PC-3 (cell line): ENCODE data around the gene OLFML2B. TPM values are rescaled to one million over a fixed set of nuclear protein-coding genes. Genes with fewer than 3 reads are reported as not detected.
"Not testable (repeated sequence)": the region's sequence is repeated elsewhere in the genome, so short reads cannot be mapped to it uniquely, and the experiment has no call there.

Source experiments
- ATAC-seq: fragments of 200-7000 bp; cut with Tn5 transposase; 2 replicates; pipeline ENCODE4 v1.9.1; 2020; ENCODE audit warnings: mild to moderate bottlenecking, moderate library complexity
- BruUV-seq: library from RNA; stranded (reverse); fragments of 400-500 nt; replicated peaks from 2 replicates; lab custom pipeline; 2021; lab: Mats Ljungman, UMichigan
- CTCF ChIA-PET: fragments of 300-600 bp; sonication (Branson Sonifier 250); formaldehyde crosslinking; loops from one replicate; lab custom pipeline; 2022; ENCODE audit warnings: antibody characterized with exemption; lab: Charles Lee
- POLR2A ChIA-PET: fragments of 300-600 bp; sonication (Branson Sonifier 250); formaldehyde crosslinking; loops from one replicate; lab custom pipeline; 2022; ENCODE audit warnings: antibody characterized with exemption; ENCODE audit not compliant: unreplicated experiment; lab: Charles Lee
- DNase-seq: peaks from one replicate; pipeline ENCODE4 v3.0.0-alpha.2; 2015
- H2AFZ ChIP-seq: fragments of 300-600 bp; sonication (generic); 2 replicates; pipeline ENCODE4 v1.6.0; 2016; ENCODE audit warnings: antibody characterized with exemption, low read length
- H3F3A ChIP-seq: fragments of 300-600 bp; sonication (generic); one replicate; pipeline ENCODE4 v1.6.0; 2017; ENCODE audit warnings: antibody characterized with exemption, low read length, control low read depth, mild to moderate bottlenecking; ENCODE audit not compliant: unreplicated experiment
- H3K27ac ChIP-seq: fragments of 300-600 bp; sonication (generic); 2 replicates; pipeline ENCODE4 v1.5.1; 2016; ENCODE audit warnings: mild to moderate bottlenecking, low read length
- H3K27me3 ChIP-seq: fragments of 300-600 bp; sonication (generic); 2 replicates; pipeline ENCODE4 v1.6.1; 2016; ENCODE audit warnings: low read length, mixed read lengths
- H3K36me3 ChIP-seq: fragments of 300-600 bp; sonication (generic); 2 replicates; pipeline ENCODE4 v1.6.1; 2016; ENCODE audit warnings: low read depth, mixed run types, low read length, mixed read lengths
- H3K4me1 ChIP-seq: fragments of 300-600 bp; sonication (generic); 2 replicates; pipeline ENCODE4 v1.5.1; 2016; ENCODE audit warnings: low read length; ENCODE audit not compliant: insufficient read depth
- H3K4me2 ChIP-seq: fragments of 300-600 bp; sonication (generic); 2 replicates; pipeline ENCODE4 v1.6.0; 2016; ENCODE audit warnings: low read length
- H3K4me3 ChIP-seq: fragments of 300-600 bp; sonication (generic); 2 replicates; pipeline ENCODE4 v1.5.1; 2016; ENCODE audit warnings: mild to moderate bottlenecking, low read length, mixed read lengths
- H3K79me2 ChIP-seq: fragments of 300-600 bp; sonication (generic); 2 replicates; pipeline ENCODE4 v1.6.1; 2017; ENCODE audit warnings: low read length, mixed read lengths
- H3K9ac ChIP-seq: fragments of 300-600 bp; sonication (generic); 2 replicates; pipeline ENCODE4 v1.6.0; 2016; ENCODE audit warnings: mild to moderate bottlenecking, low read length
- H3K9me2 ChIP-seq: fragments of 300-600 bp; sonication (generic); replicated peaks from 2 replicates; pipeline ENCODE4 v1.6.1; 2016; ENCODE audit warnings: mixed run types, low read length, mixed read lengths
- H3K9me3 ChIP-seq: fragments of 300-600 bp; sonication (generic); 2 replicates; pipeline ENCODE4 v1.6.1; 2016; ENCODE audit warnings: low read length, mixed read lengths
- H4K20me1 ChIP-seq: fragments of 300-600 bp; sonication (generic); 2 replicates; pipeline ENCODE4 v1.6.1; 2016; ENCODE audit warnings: low read length, mixed read lengths
- CTCF ChIP-seq: fragments of 300-600 bp; sonication (generic); conservative IDR thresholded peaks from 2 replicates; pipeline ENCODE4 v1.5.1; 2017; ENCODE audit warnings: antibody characterized with exemption, low read depth, mild to moderate bottlenecking, low read length
- EZH2 ChIP-seq: fragments of 300-600 bp; sonication (generic); IDR thresholded peaks from one replicate; pipeline ENCODE4 v1.6.1; 2017; ENCODE audit warnings: antibody characterized with exemption, mild to moderate bottlenecking, low read length; ENCODE audit not compliant: unreplicated experiment
- EZH2phosphoT487 ChIP-seq: fragments of 300-600 bp; sonication (generic); IDR thresholded peaks from 2 replicates; pipeline ENCODE4 v1.6.1; 2018; ENCODE audit warnings: mild to moderate bottlenecking, antibody characterized with exemption, low read length, borderline replicate concordance
- intact Hi-C: fragments of 100-400 bp; cut with micrococcal nuclease; formaldehyde crosslinking; loops from 2 replicates; pipeline ENCODE4 v1.9.0; 2023
- total RNA-seq: library from RNA; depleted of rRNA; stranded (reverse); fragments of >200 nt; gene quantifications from 2 replicates; pipeline ENCODE4 v1.2.3, GENCODE V29; 2014

The OLFML2B gene
- total RNA-seq, 1 experiment from 2014 or later: 1.4 TPM

GRCh38 chr1:162018418-162018817, 5.3 kb downstream of the OLFML2B start:
- no peaks in the 10 kb centered on the region for H3K79me2 ChIP-seq
- peak overlapping the region; percentile 40; the same call in 1 of the 2 replicates for H3K4me2 ChIP-seq
- no peaks in the 10 kb centered on the region for H3K9me2 ChIP-seq
- DNase-seq (no peak), ATAC-seq (no peak)
- intact Hi-C loops: no loop called here
- no peak for TF ChIP-seq CTCF
- TF ChIP-seq EZH2: no peak
- TF ChIP-seq EZH2phosphoT487: no peak
- H3K4me3 ChIP-seq: no peak overlapping the region
- peaks cover 29% of the 10 kb centered on the region for H3K4me1 ChIP-seq
- no peaks in the 10 kb centered on the region for H3K27me3 ChIP-seq
- H2AFZ ChIP-seq: no peak overlapping the region
- H3K9me3 ChIP-seq: no peaks in the 10 kb centered on the region
- ChIA-PET CTCF (interaction anchor here (0.7 kb wide), 1 partner anchor 259 kb away, joined by 5 read pairs; no protein-coding TSS in a partner anchor), POLR2A (no interaction called here)
- H3F3A ChIP-seq: no peaks in the 10 kb centered on the region
- H4K20me1 ChIP-seq: no peaks in the 10 kb centered on the region
- peak overlapping the region; percentile 43 for H3K27ac ChIP-seq
- BruUV-seq: no TSS peak
- H3K36me3 ChIP-seq: no peaks in the 10 kb centered on the region
- no peak overlapping the region for H3K9ac ChIP-seq

GRCh38 chr1:162017791-162018190, 5.9 kb downstream of the OLFML2B start:
- H3K4me2 ChIP-seq, H3K9me2 ChIP-seq, H3F3A ChIP-seq, POLR2A ChIA-PET, CTCF ChIA-PET, intact Hi-C loops, H3K4me3 ChIP-seq, H3K36me3 ChIP-seq, H3K27ac ChIP-seq, BruUV-seq, H3K79me2 ChIP-seq, ATAC-seq, H3K9ac ChIP-seq, H4K20me1 ChIP-seq, H2AFZ ChIP-seq, H3K27me3 ChIP-seq, DNase-seq, H3K9me3 ChIP-seq: not testable (repeated sequence)
- H3K4me1 ChIP-seq: peaks cover 26% of the 10 kb centered on the region

- BruUV-seq: no TSS peak
These were observed 7.0 kb downstream of the OLFML2B start for GRCh38 chr1:162016631-162017030.

More at GRCh38 chr1:162016631-162017030, 7.0 kb downstream of the OLFML2B start:
- ATAC-seq: peak; percentile 38
- Histone ChIP-seq H3F3A (no peaks in the 10 kb centered on the region), H3K79me2 (no peaks in the 10 kb centered on the region), H3K27me3 (no peaks in the 10 kb centered on the region), H3K4me2 (no peak overlapping the region), H2AFZ (no peak overlapping the region), H3K36me3 (no peaks in the 10 kb centered on the region), H3K4me1 (peaks cover 23% of the 10 kb centered on the region), H4K20me1 (no peaks in the 10 kb centered on the region), H3K27ac (no peak overlapping the region), H3K9me2 (no peaks in the 10 kb centered on the region), H3K9ac (no peak overlapping the region), H3K9me3 (no peaks in the 10 kb centered on the region), H3K4me3 (no peak overlapping the region)
- intact Hi-C loops: no loop called here
- ChIA-PET POLR2A (no interaction called here), CTCF (no interaction called here)
- no peak for TF ChIP-seq EZH2phosphoT487
- no peak for TF ChIP-seq CTCF
- TF ChIP-seq EZH2: no peak
- peak; percentile 67 for DNase-seq
